ENCODE results near the gene TLL2.

The TLL2 gene

DNA sequence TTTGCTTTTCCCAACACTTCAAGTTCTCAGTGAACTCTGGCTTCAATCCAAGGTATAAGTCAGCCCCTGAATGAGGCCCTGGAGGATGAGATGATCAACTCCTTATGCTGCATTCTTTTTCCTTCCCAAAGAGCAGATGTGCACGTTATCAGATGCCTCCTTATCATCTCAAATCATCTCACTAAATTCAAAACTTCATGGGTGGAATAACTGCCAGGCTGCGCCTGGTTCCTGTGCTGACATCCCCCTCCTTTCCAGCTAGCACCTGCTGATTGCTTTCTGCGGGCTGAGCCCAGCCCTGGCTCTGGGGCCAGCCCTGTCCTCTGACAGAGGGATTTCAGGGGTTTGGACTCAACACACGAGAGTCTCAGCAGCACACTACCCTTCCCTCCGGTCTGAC, 44.9 kb downstream of the TLL2 start:
- DNase-seq (ENCODE audit: extremely low spot score), result no peak
- POLR2A ChIA-PET, result no interaction called here
- TF ChIP-seq ELF4 (IDR thresholded peaks at IDR 0.05) (no peak), SUZ12 (IDR thresholded peaks at IDR 0.05) (no peak), ZNF384 (IDR thresholded peaks at IDR 0.05) (no peak), L3MBTL2 (conservative IDR thresholded peaks at IDR 0.05) (no peak), CTBP1 (IDR thresholded peaks at IDR 0.05; ENCODE audit: borderline replicate concordance) (no peak), SP1 (IDR thresholded peaks at IDR 0.05) (no peak), FOXK2 (IDR thresholded peaks at IDR 0.05) (no peak), BHLHE40 (IDR thresholded peaks at IDR 0.05; ENCODE audit: borderline replicate concordance) (no peak), TARDBP (IDR thresholded peaks at IDR 0.05) (no peak), FOXM1 (IDR thresholded peaks at IDR 0.05; ENCODE audit: borderline replicate concordance) (no peak), NFRKB (IDR thresholded peaks at IDR 0.05) (no peak), ARNT (IDR thresholded peaks at IDR 0.05) (no peak), LEF1 (IDR thresholded peaks at IDR 0.05; ENCODE audit: borderline replicate concordance) (no peak), HDGF (IDR thresholded peaks at IDR 0.05; ENCODE audit: borderline replicate concordance) (no peak), FOXA1 (IDR thresholded peaks at IDR 0.05) (no peak)
- TF ChIP-seq, protein P1, sequence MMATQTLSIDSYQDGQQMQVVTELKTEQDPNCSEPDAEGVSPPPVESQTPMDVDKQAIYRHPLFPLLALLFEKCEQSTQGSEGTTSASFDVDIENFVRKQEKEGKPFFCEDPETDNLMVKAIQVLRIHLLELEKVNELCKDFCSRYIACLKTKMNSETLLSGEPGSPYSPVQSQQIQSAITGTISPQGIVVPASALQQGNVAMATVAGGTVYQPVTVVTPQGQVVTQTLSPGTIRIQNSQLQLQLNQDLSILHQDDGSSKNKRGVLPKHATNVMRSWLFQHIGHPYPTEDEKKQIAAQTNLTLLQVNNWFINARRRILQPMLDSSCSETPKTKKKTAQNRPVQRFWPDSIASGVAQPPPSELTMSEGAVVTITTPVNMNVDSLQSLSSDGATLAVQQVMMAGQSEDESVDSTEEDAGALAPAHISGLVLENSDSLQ (IDR thresholded peaks at IDR 0.05), result no peak
- CTCF ChIA-PET, result interaction anchor here (1.2 kb wide), 1 partner anchor 23 kb away, joined by 4 read pairs; no protein-coding TSS in a partner anchor

DNA sequence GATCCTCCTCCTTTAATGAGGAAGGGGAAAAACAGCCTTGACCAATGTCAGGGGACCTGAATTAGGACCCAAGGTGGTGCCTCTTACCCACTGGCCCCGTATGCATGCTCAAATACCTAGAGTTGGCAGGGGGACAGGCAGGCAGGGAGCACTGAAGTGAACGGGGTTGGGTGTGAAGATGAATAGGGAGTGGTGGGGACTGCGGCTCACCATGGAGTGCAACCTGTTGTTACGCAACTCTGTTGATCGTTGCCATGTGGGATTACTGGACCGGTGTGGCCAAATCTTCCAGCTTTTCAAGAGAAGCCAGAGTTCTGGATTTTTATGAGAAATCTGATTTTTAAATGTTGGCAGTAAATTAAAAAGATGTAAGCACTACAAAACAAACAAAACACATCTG, 48.1 kb downstream of the TLL2 start:
- ChIA-PET CTCF (no interaction called here), POLR2A (no interaction called here)
- DNase-seq (ENCODE audit: extremely low spot score), result no peak
- TF ChIP-seq FOXM1 (IDR thresholded peaks at IDR 0.05; ENCODE audit: borderline replicate concordance) (no peak), SUZ12 (IDR thresholded peaks at IDR 0.05) (no peak), HDGF (IDR thresholded peaks at IDR 0.05; ENCODE audit: borderline replicate concordance) (no peak)

DNA sequence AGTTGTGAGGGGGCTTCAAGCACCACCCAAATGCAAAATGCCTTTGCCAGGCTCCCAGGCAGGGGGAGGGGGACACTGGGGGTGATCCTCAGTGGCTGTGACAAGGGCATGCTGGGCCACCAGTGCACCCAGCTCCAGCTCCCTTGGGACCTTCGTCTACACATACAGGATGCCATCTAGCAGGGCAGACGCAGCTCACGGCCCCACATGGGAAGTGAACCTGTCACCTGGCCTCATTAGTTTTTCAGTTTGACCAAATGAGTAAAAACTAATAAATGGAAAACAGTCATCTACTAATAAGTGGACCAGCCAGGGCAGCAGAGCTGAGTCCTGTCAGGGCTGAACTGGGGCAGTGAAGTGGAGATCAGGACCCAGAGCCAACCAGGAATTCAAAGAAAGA, 50.2 kb downstream of the TLL2 start:
- ChIA-PET POLR2A (no interaction called here), CTCF (no interaction called here)

DNA sequence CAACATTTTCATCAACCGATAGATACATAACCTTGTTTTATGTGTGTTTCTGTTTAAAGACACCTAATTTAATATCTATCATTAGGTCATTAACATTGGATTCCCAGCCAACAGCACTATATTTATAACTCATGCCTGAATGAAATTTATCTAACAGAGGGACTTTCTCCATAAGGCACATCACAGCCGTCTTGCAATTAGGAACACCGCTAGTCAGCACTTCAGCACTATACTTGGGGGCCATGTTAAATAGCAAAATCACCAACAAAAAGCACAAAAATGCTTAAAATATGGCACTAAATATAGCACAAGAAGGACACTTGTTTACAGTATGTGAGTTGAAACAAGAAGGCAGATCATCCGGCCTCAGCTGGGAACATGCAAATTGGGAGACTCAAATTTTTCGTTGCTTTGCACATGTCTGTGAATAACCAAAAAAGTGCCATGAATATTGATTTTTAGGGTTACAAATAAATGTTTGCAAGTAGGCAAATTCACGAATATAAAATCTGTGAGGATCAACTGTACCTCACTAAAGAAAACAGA, 51.0 kb downstream of the TLL2 start:
- CTCF ChIA-PET, result no interaction called here
- TF ChIP-seq FOXM1 (IDR thresholded peaks at IDR 0.05; ENCODE audit: borderline replicate concordance) (no peak), NFRKB (IDR thresholded peaks at IDR 0.05) (no peak), SP1 (IDR thresholded peaks at IDR 0.05) (no peak), FOXK2 (IDR thresholded peaks at IDR 0.05) (no peak), LEF1 (IDR thresholded peaks at IDR 0.05; ENCODE audit: borderline replicate concordance) (no peak), ARNT (IDR thresholded peaks at IDR 0.05) (no peak), ZNF384 (IDR thresholded peaks at IDR 0.05) (no peak), FOXA1 (IDR thresholded peaks at IDR 0.05) (no peak), L3MBTL2 (conservative IDR thresholded peaks at IDR 0.05) (no peak), CTBP1 (IDR thresholded peaks at IDR 0.05; ENCODE audit: borderline replicate concordance) (no peak), ELF4 (IDR thresholded peaks at IDR 0.05) (no peak), HDGF (IDR thresholded peaks at IDR 0.05; ENCODE audit: borderline replicate concordance) (no peak)
- TF ChIP-seq, protein P1 (IDR thresholded peaks at IDR 0.05), result no peak

More for the DNA sequence above, 50.2 kb downstream of the TLL2 start:
- TF ChIP-seq SUZ12 (IDR thresholded peaks at IDR 0.05), result no peak
- DNase-seq (ENCODE audit: extremely low spot score), result no peak

DNA sequence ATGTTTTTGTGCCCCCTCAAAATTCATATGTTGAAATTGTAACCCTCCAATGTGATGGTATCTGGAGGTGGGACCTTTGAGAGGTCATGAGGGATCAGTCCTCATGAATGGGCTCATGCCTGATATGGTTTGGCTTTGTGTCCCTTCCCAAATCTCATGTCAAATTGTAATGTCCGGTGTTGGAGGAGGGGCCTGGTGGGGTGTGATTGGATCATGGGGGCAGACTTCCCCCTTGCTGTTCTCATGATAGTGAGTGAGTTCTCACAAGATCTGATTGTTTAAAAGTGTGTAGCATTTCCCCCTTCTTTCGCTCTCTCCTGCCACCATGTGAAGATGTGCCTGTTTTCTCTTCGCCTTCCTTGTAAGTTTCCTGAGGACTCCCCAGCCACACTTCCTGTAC, 53.4 kb downstream of the TLL2 start:
- CTCF ChIA-PET, result no interaction called here
- no peak for DNase-seq (ENCODE audit: extremely low spot score)
- POLR2A ChIA-PET, result no interaction called here
- TF ChIP-seq, protein P1 (IDR thresholded peaks at IDR 0.05), result no peak
- TF ChIP-seq L3MBTL2 (conservative IDR thresholded peaks at IDR 0.05), result no peak
- no peak for TF ChIP-seq BHLHE40 (IDR thresholded peaks at IDR 0.05; ENCODE audit: borderline replicate concordance)
- no peak for TF ChIP-seq TARDBP (IDR thresholded peaks at IDR 0.05)
- no peak for TF ChIP-seq FOXK2 (IDR thresholded peaks at IDR 0.05)
- TF ChIP-seq FOXM1 (IDR thresholded peaks at IDR 0.05; ENCODE audit: borderline replicate concordance), result no peak
- TF ChIP-seq ZNF384 (IDR thresholded peaks at IDR 0.05), result no peak
- TF ChIP-seq NFRKB (IDR thresholded peaks at IDR 0.05), result no peak
- no peak for TF ChIP-seq CTBP1 (IDR thresholded peaks at IDR 0.05; ENCODE audit: borderline replicate concordance)
- TF ChIP-seq ARNT (IDR thresholded peaks at IDR 0.05), result no peak
- no peak for TF ChIP-seq HDGF (IDR thresholded peaks at IDR 0.05; ENCODE audit: borderline replicate concordance)
- no peak for TF ChIP-seq SUZ12 (IDR thresholded peaks at IDR 0.05)
- TF ChIP-seq ELF4 (IDR thresholded peaks at IDR 0.05), result no peak
- no peak for TF ChIP-seq LEF1 (IDR thresholded peaks at IDR 0.05; ENCODE audit: borderline replicate concordance)
- no peak for TF ChIP-seq SP1 (IDR thresholded peaks at IDR 0.05)
- TF ChIP-seq FOXA1 (IDR thresholded peaks at IDR 0.05), result no peak

More for the DNA sequence above, 51.0 kb downstream of the TLL2 start:
- POLR2A ChIA-PET, result no interaction called here
- no peak for DNase-seq (ENCODE audit: extremely low spot score)

DNA sequence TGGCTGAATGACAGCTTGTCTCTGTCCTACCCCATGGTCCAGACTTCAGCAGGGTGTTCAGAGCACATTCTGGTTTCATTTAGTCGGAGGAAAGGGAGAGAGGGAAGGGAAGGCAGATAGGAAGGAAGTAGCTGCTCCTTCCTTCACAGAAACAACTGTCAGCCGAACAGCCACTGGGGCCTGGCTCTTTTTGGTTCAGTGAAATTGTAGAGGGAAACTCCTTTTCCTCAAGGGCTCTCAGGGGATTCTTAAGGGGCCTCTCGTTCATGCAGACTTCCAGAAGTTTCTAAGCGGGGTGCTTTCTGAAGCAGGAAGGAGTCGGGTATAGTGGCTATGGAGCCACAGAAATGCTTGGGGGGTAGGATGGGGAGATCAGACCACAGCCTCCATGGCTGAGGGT, 56.4 kb downstream of the TLL2 start:
- no peak for DNase-seq (ENCODE audit: extremely low spot score)
- no peak for TF ChIP-seq FOXA1 (IDR thresholded peaks at IDR 0.05)
- TF ChIP-seq ZNF384 (IDR thresholded peaks at IDR 0.05), result no peak
- TF ChIP-seq, protein P1 (IDR thresholded peaks at IDR 0.05), result no peak
- no peak for TF ChIP-seq ARNT (IDR thresholded peaks at IDR 0.05)
- no peak for TF ChIP-seq FOXM1 (IDR thresholded peaks at IDR 0.05; ENCODE audit: borderline replicate concordance)
- no peak for TF ChIP-seq FOXK2 (IDR thresholded peaks at IDR 0.05)
- no peak for TF ChIP-seq LEF1 (IDR thresholded peaks at IDR 0.05; ENCODE audit: borderline replicate concordance)
- TF ChIP-seq CTBP1 (IDR thresholded peaks at IDR 0.05; ENCODE audit: borderline replicate concordance), result no peak
- TF ChIP-seq SP1 (IDR thresholded peaks at IDR 0.05), result no peak
- no peak for TF ChIP-seq NFRKB (IDR thresholded peaks at IDR 0.05)
- no peak for TF ChIP-seq SUZ12 (IDR thresholded peaks at IDR 0.05)
- no peak for TF ChIP-seq L3MBTL2 (conservative IDR thresholded peaks at IDR 0.05)
- no peak for TF ChIP-seq HDGF (IDR thresholded peaks at IDR 0.05; ENCODE audit: borderline replicate concordance)
- TF ChIP-seq ELF4 (IDR thresholded peaks at IDR 0.05), result no peak
- TF ChIP-seq TARDBP (IDR thresholded peaks at IDR 0.05), result no peak
- TF ChIP-seq BHLHE40 (IDR thresholded peaks at IDR 0.05; ENCODE audit: borderline replicate concordance), result no peak
- POLR2A ChIA-PET, result no interaction called here
- CTCF ChIA-PET, result no interaction called here

Data from HEK293T (cell line).